Measurements from ENCODE around the gene HMCES. TPM values are rescaled to one million over a fixed set of nuclear protein-coding genes. Genes with fewer than 3 reads are reported as not detected.

Gene HMCES
- total RNA-seq, 2 donors from 2014 or later = 42.3 to 44.2 TPM

Small RNAs within 50 kb of the gene (microRNA-seq; reads per million reads assigned to microRNA genes)
- 0 to 0.53 reads per million in 2 donors for gene MIR6826

Other genes starting within 250 kb of the HMCES start
- under 1 TPM; 0.39 to 0.55 TPM for gene GP9, start 218.1 kb upstream of the HMCES start, total RNA-seq
- gene RAB43, start 157.1 kb upstream of the HMCES start, total RNA-seq = 10 to 100 TPM; 28.7 to 30.4 TPM
- gene ISY1, start 117.8 kb upstream of the HMCES start, total RNA-seq = 10 to 100 TPM; 27.0 to 32.0 TPM
- 100 to 1,000 TPM; 205 to 247 TPM for gene CNBP, start 95.0 kb upstream of the HMCES start, total RNA-seq
- 100 to 1,000 TPM; 240 to 307 TPM for gene COPG1, start 29.3 kb upstream of the HMCES start, total RNA-seq
- under 1 TPM; 0.56 to 0.58 TPM for gene EFCAB12, start 149.8 kb downstream of the HMCES start, total RNA-seq
- gene MBD4, start 161.1 kb downstream of the HMCES start, total RNA-seq = 10 to 100 TPM; 21.8 to 23.6 TPM
- 10 to 100 TPM; 18.8 to 21.6 TPM for gene IFT122, start 161.4 kb downstream of the HMCES start, total RNA-seq
- not detected for gene RHO, start 249.8 kb downstream of the HMCES start, total RNA-seq

Data from left colon (tissue), 2 donors.